Cortex of kidney (tissue), 1 donor: ENCODE data around the gene PRRC1.
"Not testable (repeated sequence)": the region's sequence is repeated elsewhere in the genome, so short reads cannot be mapped to it uniquely, and the experiment has no call there.

Source experiments
- DNase-seq: peaks from one replicate; lab custom pipeline; 2025; lab: John Stamatoyannopoulos, UW

PRRC1 gene

GRCh38 chr5:127517480-127518318, at the start of gene PRRC1:
PRRC1 (plus strand) TSS chr5:127517640; CDS start chr5:127523480, 5,840 bp downstream.
- no peak for DNase-seq

- no peak for DNase-seq
Measured at GRCh38 chr5:127471211-127471610, 46.2 kb upstream of the PRRC1 start.

- no peak for DNase-seq
Measured at GRCh38 chr5:127472700-127473099, 44.7 kb upstream of the PRRC1 start.

GRCh38 chr5:127486471-127486870, 31.0 kb upstream of the PRRC1 start:
- DNase-seq: no peak

- DNase-seq: no peak
Measured at GRCh38 chr5:127492854-127493738, 24.3 kb upstream of the PRRC1 start.

- no peak for DNase-seq
Measured at GRCh38 chr5:127498548-127498947, 18.9 kb upstream of the PRRC1 start.

- no peak for DNase-seq
Measured at GRCh38 chr5:127505905-127506304, 11.5 kb upstream of the PRRC1 start.

GRCh38 chr5:127506616-127507015, 10.8 kb upstream of the PRRC1 start:
- DNase-seq: no peak

- DNase-seq: no peak
Measured at GRCh38 chr5:127508644-127509373, 8.6 kb upstream of the PRRC1 start.

GRCh38 chr5:127513408-127513970, 4.0 kb upstream of the PRRC1 start:
- DNase-seq: no peak

- DNase-seq: no peak
Measured at GRCh38 chr5:127514816-127515215, 2.6 kb upstream of the PRRC1 start.

GRCh38 chr5:127515693-127516440, 1.6 kb upstream of the PRRC1 start:
- DNase-seq: no peak

GRCh38 chr5:127517110-127517479, 345 bp upstream of the PRRC1 start:
- DNase-seq: no peak

- no peak for DNase-seq
Measured at GRCh38 chr5:127518319-127518621, 830 bp downstream of the PRRC1 start.

GRCh38 chr5:127519527-127519926, 2.1 kb downstream of the PRRC1 start:
- DNase-seq: no peak

GRCh38 chr5:127521138-127521770, 3.8 kb downstream of the PRRC1 start:
- no peak for DNase-seq

GRCh38 chr5:127525181-127525580, 7.7 kb downstream of the PRRC1 start:
- DNase-seq: no peak

- DNase-seq: no peak
Measured at GRCh38 chr5:127529904-127530682, 12.7 kb downstream of the PRRC1 start.

GRCh38 chr5:127536687-127537086, 19.2 kb downstream of the PRRC1 start:
- DNase-seq: no peak

GRCh38 chr5:127540553-127540952, 23.1 kb downstream of the PRRC1 start:
- not testable (repeated sequence) for DNase-seq
